Measurements from ENCODE around the gene CSNK1E. TPM values are rescaled to one million over a fixed set of nuclear protein-coding genes. Genes with fewer than 3 reads are reported as not detected.

The CSNK1E gene
- total and polyA plus RNA-seq, 12 donors: 64.1 to 88.1 (median 79.3) TPM

GRCh38 chr22:38300197-38300945, 16.9 kb downstream of the CSNK1E start:
- H3K27me3 ChIP-seq: no peaks in the 10 kb centered on the region
- ATAC-seq: no peak
- H3K4me3 ChIP-seq: no peak overlapping the region
- peaks cover 11 to 54% (median 32%) of the 10 kb centered on the region in 9 donors for H3K4me1 ChIP-seq
- peaks cover 11 to 86% (median 77%) of the 10 kb centered on the region in 9 donors for H3K36me3 ChIP-seq
- 83 to 84% methylated on average over 26 of the region's 26 CpGs for WGBS, 2 donors
- no peak for TF ChIP-seq CTCF (IDR thresholded peaks at IDR 0.05)
- no peak for DNase-seq
- intact Hi-C loops (cut with DNase I): no loop called here
- H3K27ac ChIP-seq: peak overlapping the region in 1 of 10 donors; percentile 19
- H3K9me3 ChIP-seq: no peaks in the 10 kb centered on the region

- Histone ChIP-seq H3K36me3 (peaks cover 11 to 92% (median 77%) of the 10 kb centered on the region in 9 donors), H3K27me3 (no peaks in the 10 kb centered on the region), H3K4me1 (peaks cover 11 to 53% (median 25%) of the 10 kb centered on the region in 9 donors), H3K9me3 (no peaks in the 10 kb centered on the region), H3K27ac (peak overlapping the region in 1 of 10 donors; percentile 19), H3K4me3 (no peak overlapping the region)
- 64 to 72% methylated on average over 12 of the region's 12 CpGs for WGBS, 2 donors
- intact Hi-C loops (cut with DNase I): loop anchor here in 1 of 10 donors (2.0 kb wide), 1 partner anchor 53 kb away; no protein-coding TSS in a partner anchor
- DNase-seq: peak in 1 of 2 donors; percentile 39
- peak in 4 of 8 donors; percentile 17 to 27 (median 22) for ATAC-seq
- no peak for TF ChIP-seq CTCF (IDR thresholded peaks at IDR 0.05)
These were observed 17.5 kb downstream of the CSNK1E start for GRCh38 chr22:38299770-38300102.

GRCh38 chr22:38298312-38299005, 18.8 kb downstream of the CSNK1E start:
- 85 to 88% methylated on average over 25 of the region's 25 CpGs for WGBS, 2 donors
- Histone ChIP-seq H3K4me3 (no peak overlapping the region), H3K27ac (no peak overlapping the region), H3K4me1 (peaks cover 3 to 43% (median 14%) of the 10 kb centered on the region in 9 donors), H3K36me3 (peaks cover 11 to 100% (median 83%) of the 10 kb centered on the region in 9 donors), H3K27me3 (no peaks in the 10 kb centered on the region), H3K9me3 (no peaks in the 10 kb centered on the region)
- intact Hi-C loops (cut with DNase I): loop anchor here in 1 of 10 donors (2.0 kb wide), 1 partner anchor 54 kb away; no protein-coding TSS in a partner anchor
- DNase-seq: no peak
- TF ChIP-seq CTCF (IDR thresholded peaks at IDR 0.05): peak in 7 of 9 donors; percentile 21 to 56 (median 41)
- ATAC-seq: peak in 3 of 8 donors; percentile 8 to 29 (median 25)

GRCh38 chr22:38296372-38296771, 20.9 kb downstream of the CSNK1E start:
- H3K4me1 ChIP-seq: peaks cover 0 to 48% (median 18%) of the 10 kb centered on the region in 9 donors
- H3K4me3 ChIP-seq: no peak overlapping the region
- DNase-seq (no peak), ATAC-seq (no peak)
- H3K27me3 ChIP-seq: no peaks in the 10 kb centered on the region
- no peak for TF ChIP-seq CTCF (IDR thresholded peaks at IDR 0.05)
- WGBS, 2 donors: 70 to 77% methylated on average over 4 of the region's 4 CpGs
- no peaks in the 10 kb centered on the region for H3K9me3 ChIP-seq
- peaks cover 11 to 100% (median 77%) of the 10 kb centered on the region in 9 donors for H3K36me3 ChIP-seq
- intact Hi-C loops (cut with DNase I): no loop called here
- peak overlapping the region in 1 of 10 donors; percentile 15 for H3K27ac ChIP-seq
